ENCODE data around the gene SLC9A2.

Gene SLC9A2, protein sequence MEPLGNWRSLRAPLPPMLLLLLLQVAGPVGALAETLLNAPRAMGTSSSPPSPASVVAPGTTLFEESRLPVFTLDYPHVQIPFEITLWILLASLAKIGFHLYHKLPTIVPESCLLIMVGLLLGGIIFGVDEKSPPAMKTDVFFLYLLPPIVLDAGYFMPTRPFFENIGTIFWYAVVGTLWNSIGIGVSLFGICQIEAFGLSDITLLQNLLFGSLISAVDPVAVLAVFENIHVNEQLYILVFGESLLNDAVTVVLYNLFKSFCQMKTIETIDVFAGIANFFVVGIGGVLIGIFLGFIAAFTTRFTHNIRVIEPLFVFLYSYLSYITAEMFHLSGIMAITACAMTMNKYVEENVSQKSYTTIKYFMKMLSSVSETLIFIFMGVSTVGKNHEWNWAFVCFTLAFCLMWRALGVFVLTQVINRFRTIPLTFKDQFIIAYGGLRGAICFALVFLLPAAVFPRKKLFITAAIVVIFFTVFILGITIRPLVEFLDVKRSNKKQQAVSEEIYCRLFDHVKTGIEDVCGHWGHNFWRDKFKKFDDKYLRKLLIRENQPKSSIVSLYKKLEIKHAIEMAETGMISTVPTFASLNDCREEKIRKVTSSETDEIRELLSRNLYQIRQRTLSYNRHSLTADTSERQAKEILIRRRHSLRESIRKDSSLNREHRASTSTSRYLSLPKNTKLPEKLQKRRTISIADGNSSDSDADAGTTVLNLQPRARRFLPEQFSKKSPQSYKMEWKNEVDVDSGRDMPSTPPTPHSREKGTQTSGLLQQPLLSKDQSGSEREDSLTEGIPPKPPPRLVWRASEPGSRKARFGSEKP

GRCh38 chr2:102619414-102620319, at the start of gene SLC9A2:
Gene SLC9A2 (plus strand): TSS chr2:102619553. CDS start chr2:102619849, 296 bp downstream.
- in situ Hi-C loops (cut with MboI; ENCODE audit: low sequenced_read_pairs, unreplicated experiment): no loop called here
- peak; percentile 53 for DNase-seq (ENCODE audit: low spot score)
- no peak for TF ChIP-seq CTCF (IDR thresholded peaks at IDR 0.05; ENCODE audit: borderline replicate concordance, control extremely low read depth, extremely low read depth, insufficient read depth, missing control alignments)

DNA sequence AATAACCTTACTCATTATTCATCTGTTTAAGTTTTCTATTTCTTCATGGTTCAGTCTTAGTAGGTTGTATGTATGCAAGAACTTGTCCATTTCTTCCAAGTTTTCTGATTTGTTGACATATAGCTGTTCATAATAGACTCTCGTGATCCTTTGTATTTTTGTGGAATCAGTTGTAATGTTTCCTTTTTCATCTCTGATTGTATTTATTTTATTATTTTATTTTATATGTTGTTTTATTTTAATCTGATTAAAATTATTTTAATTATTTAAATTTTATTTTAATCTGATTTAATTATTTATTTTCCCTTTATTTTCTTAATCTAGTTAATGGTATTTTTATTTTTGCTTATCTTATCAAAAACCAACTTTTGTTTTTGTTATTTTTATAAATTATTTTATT, 43.5 kb upstream of the SLC9A2 start:
- in situ Hi-C loops (cut with MboI; ENCODE audit: low sequenced_read_pairs, unreplicated experiment): no loop called here
- TF ChIP-seq CTCF (IDR thresholded peaks at IDR 0.05; ENCODE audit: borderline replicate concordance, control extremely low read depth, extremely low read depth, insufficient read depth, missing control alignments): no peak

GRCh38 chr2:102578376-102578775, 41.0 kb upstream of the SLC9A2 start:
- in situ Hi-C loops (cut with MboI; ENCODE audit: low sequenced_read_pairs, unreplicated experiment): no loop called here
- no peak for TF ChIP-seq CTCF (IDR thresholded peaks at IDR 0.05; ENCODE audit: borderline replicate concordance, control extremely low read depth, extremely low read depth, insufficient read depth, missing control alignments)
- DNase-seq (ENCODE audit: low spot score): no peak

More for the DNA sequence above, 43.5 kb upstream of the SLC9A2 start:
- DNase-seq (ENCODE audit: low spot score): no peak

DNA sequence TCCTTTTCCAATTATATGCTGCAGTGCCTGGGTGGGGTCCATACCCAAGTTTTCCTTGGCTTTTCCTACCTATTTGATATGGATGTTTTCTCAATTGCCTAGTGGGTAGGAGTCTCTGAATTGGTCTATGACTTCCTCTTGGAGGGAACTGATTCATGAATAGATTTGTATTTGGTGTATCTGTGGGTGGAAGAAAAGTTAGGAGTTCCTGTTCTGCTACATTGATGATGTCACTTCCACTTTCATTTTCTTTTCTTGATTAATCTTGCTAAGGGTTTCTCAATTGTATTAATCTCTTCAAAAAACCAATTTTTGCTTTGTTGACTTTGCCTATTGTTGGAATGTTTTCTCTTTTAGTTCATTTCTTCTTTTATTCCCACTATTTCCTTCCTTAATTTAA, 37.4 kb upstream of the SLC9A2 start:
- DNase-seq (ENCODE audit: low spot score): peak; percentile 6
- in situ Hi-C loops (cut with MboI; ENCODE audit: low sequenced_read_pairs, unreplicated experiment): no loop called here
- no peak for TF ChIP-seq CTCF (IDR thresholded peaks at IDR 0.05; ENCODE audit: borderline replicate concordance, control extremely low read depth, extremely low read depth, insufficient read depth, missing control alignments)

DNA sequence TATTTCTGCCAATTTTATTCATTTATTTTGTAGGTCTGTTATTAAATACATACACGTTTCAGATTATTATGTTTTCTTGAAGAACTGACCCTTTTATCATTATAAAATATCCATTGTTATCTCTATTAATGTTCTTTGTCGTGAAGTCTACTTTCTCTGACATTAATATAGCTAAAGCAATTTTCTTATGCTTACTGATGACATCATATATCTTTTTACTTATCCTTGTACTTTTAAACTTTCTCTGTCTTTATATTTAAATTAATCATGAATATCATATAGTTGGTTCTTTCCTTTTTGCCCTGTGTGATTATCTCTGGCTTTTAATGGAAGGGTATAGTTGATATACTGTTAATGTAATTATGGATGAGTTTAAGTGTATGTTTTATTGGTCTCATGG, 36.5 kb upstream of the SLC9A2 start:
- no peak for TF ChIP-seq CTCF (IDR thresholded peaks at IDR 0.05; ENCODE audit: borderline replicate concordance, control extremely low read depth, extremely low read depth, insufficient read depth, missing control alignments)
- in situ Hi-C loops (cut with MboI; ENCODE audit: low sequenced_read_pairs, unreplicated experiment): no loop called here
- no peak for DNase-seq (ENCODE audit: low spot score)
